HAP-1 (cell line): Measurements from ENCODE around the gene KRT80.
"Not testable (repeated sequence)": the region's sequence is repeated elsewhere in the genome, so short reads cannot be mapped to it uniquely, and the experiment has no call there.

Source experiments
- DNase-seq, 2 experiments: peaks; one replicate each; pipeline ENCODE4 v3.0.0-alpha.2; 2016 to 2020; ENCODE audit warnings: low spot score in 2 of 2
- H3K27me3 ChIP-seq: fragments of 250-450 bp; sonication (Bioruptor Pico); 2 replicates; pipeline ENCODE4 v1.5.1; 2020; ENCODE audit warnings: low read depth, mild to moderate bottlenecking, moderate library complexity
- H3K36me3 ChIP-seq: fragments of 250-450 bp; sonication (Bioruptor Pico); replicated peaks from 2 replicates; pipeline ENCODE4 v1.5.1; 2020; ENCODE audit warnings: mild to moderate bottlenecking
- H3K4me1 ChIP-seq: fragments of 250-450 bp; sonication (Bioruptor Pico); 2 replicates; pipeline ENCODE4 v1.5.1; 2020; ENCODE audit warnings: mild to moderate bottlenecking
- H3K4me3 ChIP-seq: fragments of 250-450 bp; sonication (Bioruptor Pico); 2 replicates; pipeline ENCODE4 v1.5.1; 2020; ENCODE audit warnings: mild to moderate bottlenecking, moderate library complexity
- H3K9me3 ChIP-seq: fragments of 250-450 bp; sonication (Bioruptor Pico); 2 replicates; pipeline ENCODE4 v1.5.1; 2020; ENCODE audit warnings: mild to moderate bottlenecking, moderate library complexity
- in situ Hi-C: fragments of 300-500 bp; cut with MboI; formaldehyde crosslinking; loops from 3 replicates; pipeline ENCODE4 v1.14.3; 2020; ENCODE audit warnings: low sequenced_read_pairs, inconsistent platforms, mixed read lengths

Gene KRT80

GRCh38 chr12:52191841-52192791 is at the start of gene KRT80:
TSS of gene KRT80 (minus strand) at chr12:52192014. CDS start at chr12:52191902, 112 bp downstream.
- Histone ChIP-seq H3K36me3 (no peaks in the 10 kb centered on the region), H3K4me1 (no peaks in the 10 kb centered on the region), H3K27me3 (no peaks in the 10 kb centered on the region), H3K9me3 (no peaks in the 10 kb centered on the region), H3K4me3 (no peak within 1 kb of the TSS)
- in situ Hi-C loops, result no loop called here
- DNase-seq, result no peak

- H3K4me3 ChIP-seq, result no peak overlapping the region
- DNase-seq, result no peak
- no peaks in the 10 kb centered on the region for H3K9me3 ChIP-seq
- in situ Hi-C loops, result no loop called here
- no peaks in the 10 kb centered on the region for H3K36me3 ChIP-seq
- H3K27me3 ChIP-seq, result no peaks in the 10 kb centered on the region
- no peaks in the 10 kb centered on the region for H3K4me1 ChIP-seq
Observed at GRCh38 chr12:52241205-52241842, 49.5 kb upstream of the KRT80 start.

GRCh38 chr12:52240247-52240646 is 48.4 kb upstream of the KRT80 start:
- DNase-seq, H3K4me1 ChIP-seq, H3K36me3 ChIP-seq, H3K4me3 ChIP-seq, in situ Hi-C loops, H3K9me3 ChIP-seq, H3K27me3 ChIP-seq: not testable (repeated sequence)

- in situ Hi-C loops, result no loop called here
- H3K27me3 ChIP-seq, result no peaks in the 10 kb centered on the region
Observed at GRCh38 chr12:52239767-52240166, 48.0 kb upstream of the KRT80 start.

GRCh38 chr12:52238916-52239646 is 47.3 kb upstream of the KRT80 start:
- in situ Hi-C loops, result no loop called here
- no peak for DNase-seq
- no peaks in the 10 kb centered on the region for H3K36me3 ChIP-seq
- no peaks in the 10 kb centered on the region for H3K27me3 ChIP-seq
- no peaks in the 10 kb centered on the region for H3K9me3 ChIP-seq
- H3K4me1 ChIP-seq, result no peaks in the 10 kb centered on the region
- H3K4me3 ChIP-seq, result no peak overlapping the region

More at GRCh38 chr12:52239767-52240166, 48.0 kb upstream of the KRT80 start:
- no peak overlapping the region for H3K4me3 ChIP-seq
- DNase-seq, result no peak
- no peaks in the 10 kb centered on the region for H3K36me3 ChIP-seq
- no peaks in the 10 kb centered on the region for H3K9me3 ChIP-seq
- H3K4me1 ChIP-seq, result no peaks in the 10 kb centered on the region

GRCh38 chr12:52238207-52238840 is 46.5 kb upstream of the KRT80 start:
- H3K27me3 ChIP-seq, result no peaks in the 10 kb centered on the region
- DNase-seq, result no peak
- H3K36me3 ChIP-seq, result no peaks in the 10 kb centered on the region
- no peak overlapping the region for H3K4me3 ChIP-seq
- in situ Hi-C loops, result no loop called here
- no peaks in the 10 kb centered on the region for H3K9me3 ChIP-seq
- no peaks in the 10 kb centered on the region for H3K4me1 ChIP-seq

GRCh38 chr12:52236386-52237050 is 44.7 kb upstream of the KRT80 start:
- Histone ChIP-seq H3K27me3 (no peaks in the 10 kb centered on the region), H3K9me3 (no peaks in the 10 kb centered on the region), H3K4me3 (no peak overlapping the region), H3K4me1 (no peaks in the 10 kb centered on the region), H3K36me3 (no peaks in the 10 kb centered on the region)
- in situ Hi-C loops, result no loop called here
- DNase-seq, result no peak

- in situ Hi-C loops, result no loop called here
- Histone ChIP-seq H3K4me1 (no peaks in the 10 kb centered on the region), H3K4me3 (no peak overlapping the region), H3K36me3 (no peaks in the 10 kb centered on the region), H3K9me3 (no peaks in the 10 kb centered on the region), H3K27me3 (no peaks in the 10 kb centered on the region)
- no peak for DNase-seq
Observed at GRCh38 chr12:52235822-52236361, 44.1 kb upstream of the KRT80 start.

- DNase-seq, result no peak
- in situ Hi-C loops, result no loop called here
- no peaks in the 10 kb centered on the region for H3K9me3 ChIP-seq
- H3K36me3 ChIP-seq, result no peaks in the 10 kb centered on the region
- no peaks in the 10 kb centered on the region for H3K27me3 ChIP-seq
- no peak overlapping the region for H3K4me3 ChIP-seq
- no peaks in the 10 kb centered on the region for H3K4me1 ChIP-seq
Observed at GRCh38 chr12:52235001-52235764, 43.4 kb upstream of the KRT80 start.

GRCh38 chr12:52234223-52234810 is 42.5 kb upstream of the KRT80 start:
- Histone ChIP-seq H3K9me3 (no peaks in the 10 kb centered on the region), H3K4me3 (no peak overlapping the region), H3K4me1 (no peaks in the 10 kb centered on the region), H3K27me3 (no peaks in the 10 kb centered on the region), H3K36me3 (no peaks in the 10 kb centered on the region)
- in situ Hi-C loops, result no loop called here
- DNase-seq, result no peak

GRCh38 chr12:52233462-52234207 is 41.8 kb upstream of the KRT80 start:
- no peak overlapping the region for H3K4me3 ChIP-seq
- DNase-seq, result no peak
- in situ Hi-C loops, result no loop called here
- H3K4me1 ChIP-seq, result no peaks in the 10 kb centered on the region
- no peaks in the 10 kb centered on the region for H3K27me3 ChIP-seq
- no peaks in the 10 kb centered on the region for H3K9me3 ChIP-seq
- no peaks in the 10 kb centered on the region for H3K36me3 ChIP-seq
